Medulla oblongata (tissue), 1 donor: ENCODE data around the gene VAC14.
"Not testable (repeated sequence)": the region's sequence is repeated elsewhere in the genome, so short reads cannot be mapped to it uniquely, and the experiment has no call there.

Experiments used
- DNase-seq: peaks from one replicate; pipeline ENCODE4 v3.0.0-alpha.2; 2015; ENCODE audit errors: extremely low spot score

Gene VAC14

DNA sequence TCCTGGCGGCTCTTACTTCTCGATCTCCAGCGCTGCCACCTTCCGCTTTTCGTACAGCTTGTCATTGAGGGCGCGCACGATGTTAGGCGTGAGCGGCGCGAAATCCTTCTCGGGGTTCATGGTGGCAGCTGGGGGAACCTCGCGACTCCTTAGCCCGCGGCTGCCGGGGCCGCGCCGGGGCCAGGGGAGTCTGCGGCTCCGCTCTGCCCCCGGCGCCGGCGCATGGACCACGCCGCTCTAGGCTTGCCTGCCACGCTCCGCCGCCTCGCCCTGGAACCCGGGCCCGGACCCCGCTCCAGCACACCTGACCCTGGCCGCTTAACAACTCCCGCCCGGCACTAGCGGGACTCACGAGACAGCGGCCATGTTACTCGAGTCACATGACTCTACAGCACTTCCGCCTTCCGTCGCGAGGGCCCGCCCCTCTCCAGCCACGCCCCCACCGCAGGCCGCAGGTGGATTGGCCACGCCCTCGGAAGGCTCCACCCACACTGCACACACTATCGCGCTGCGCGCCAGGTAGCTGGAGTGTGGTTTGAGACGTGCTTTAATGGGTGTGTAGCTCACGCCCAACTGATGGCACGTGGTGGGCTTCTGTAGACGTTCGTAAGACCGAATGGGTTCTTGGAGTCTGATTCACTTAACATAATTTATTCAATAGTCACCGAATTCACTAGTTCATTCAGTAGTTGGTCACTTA is at the start of gene VAC14:
TSS of gene VAC14 (minus strand) at position 378 of the 700 bp plus-strand sequence. CDS start at position 120, 258 bp downstream.
- DNase-seq, result peak; percentile 89

GRCh38 chr16:70823498-70824118 is 22.6 kb upstream of the VAC14 start:
- not testable (repeated sequence) for DNase-seq

- not testable (repeated sequence) for DNase-seq
These were observed 21.8 kb upstream of the VAC14 start for GRCh38 chr16:70822734-70823133.

- DNase-seq, result not testable (repeated sequence)
These were observed 17.1 kb upstream of the VAC14 start for GRCh38 chr16:70818088-70818487.

DNA sequence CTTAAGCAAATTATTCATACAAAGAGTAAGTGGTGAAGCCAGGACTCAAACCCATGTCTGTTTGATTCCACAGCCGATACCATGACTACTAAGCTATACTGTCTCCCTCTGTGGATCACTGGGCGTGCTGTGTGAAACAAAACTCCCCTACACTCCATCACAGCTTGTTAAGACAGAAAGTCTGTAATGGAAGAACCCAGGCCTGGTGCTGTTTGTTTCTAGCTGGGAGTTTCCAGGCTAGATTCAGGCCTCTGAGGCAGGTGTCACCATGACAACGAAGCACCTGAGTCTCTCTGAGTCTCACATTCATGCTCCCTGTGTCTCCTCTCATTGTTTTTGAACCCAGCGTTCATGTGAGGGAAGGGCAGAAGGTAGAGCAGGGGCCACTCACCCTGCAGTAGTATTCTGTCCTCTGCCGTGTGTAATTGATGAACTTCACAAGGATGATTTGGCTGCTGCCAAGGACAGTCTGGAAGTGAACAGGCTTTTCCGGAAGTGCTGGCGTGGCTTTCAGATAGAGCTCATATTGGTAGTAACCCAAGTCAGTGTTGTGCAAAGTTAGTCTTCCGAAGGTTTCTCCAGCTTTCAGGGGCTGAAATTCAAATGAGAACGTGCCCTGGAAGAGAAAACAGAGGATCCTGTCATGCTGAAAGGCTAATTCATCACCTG is 8.6 kb upstream of the VAC14 start:
- DNase-seq, result no peak

GRCh38 chr16:70808371-70808770 is 7.4 kb upstream of the VAC14 start:
- DNase-seq, result no peak

DNA sequence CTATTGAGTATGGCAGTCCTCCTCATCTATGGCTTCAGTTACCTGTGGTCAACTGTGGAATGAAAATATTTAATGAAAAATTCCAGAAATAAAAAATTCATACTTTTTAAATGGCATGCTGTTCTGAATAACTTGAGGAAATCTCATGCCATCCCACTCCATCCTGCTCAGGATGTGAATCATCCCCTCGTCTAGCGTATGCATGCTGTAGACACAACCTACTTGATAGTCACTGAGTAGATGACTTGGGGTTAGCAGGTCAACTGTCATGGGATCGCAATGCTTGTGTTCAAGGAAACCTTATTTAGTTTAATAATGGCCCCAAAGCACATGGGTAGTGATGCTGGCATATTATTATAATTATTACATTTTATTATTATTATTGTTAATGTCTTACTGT is 4.8 kb upstream of the VAC14 start:
- no peak for DNase-seq

DNA sequence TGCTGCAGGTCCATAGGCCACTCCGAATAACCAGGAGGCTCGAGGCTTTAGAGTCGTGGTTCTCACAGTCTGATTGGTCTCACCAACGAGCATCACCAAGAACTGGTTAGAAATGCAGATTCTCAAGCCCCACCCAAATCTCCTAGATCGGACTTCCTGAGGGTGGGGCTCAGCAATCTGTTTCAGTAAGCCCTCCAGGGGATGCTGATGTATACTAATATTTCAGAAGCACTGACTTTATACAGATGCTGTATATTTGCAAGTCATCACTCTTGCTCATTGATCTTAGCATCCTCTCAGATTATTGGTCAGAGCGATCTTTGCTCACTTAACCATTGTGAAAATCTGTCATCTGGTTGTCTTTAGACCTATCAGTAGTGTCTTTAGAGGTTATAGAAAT is 4.4 kb upstream of the VAC14 start:
- no peak for DNase-seq

GRCh38 chr16:70804734-70805169 is 3.8 kb upstream of the VAC14 start:
- DNase-seq, result no peak

DNA sequence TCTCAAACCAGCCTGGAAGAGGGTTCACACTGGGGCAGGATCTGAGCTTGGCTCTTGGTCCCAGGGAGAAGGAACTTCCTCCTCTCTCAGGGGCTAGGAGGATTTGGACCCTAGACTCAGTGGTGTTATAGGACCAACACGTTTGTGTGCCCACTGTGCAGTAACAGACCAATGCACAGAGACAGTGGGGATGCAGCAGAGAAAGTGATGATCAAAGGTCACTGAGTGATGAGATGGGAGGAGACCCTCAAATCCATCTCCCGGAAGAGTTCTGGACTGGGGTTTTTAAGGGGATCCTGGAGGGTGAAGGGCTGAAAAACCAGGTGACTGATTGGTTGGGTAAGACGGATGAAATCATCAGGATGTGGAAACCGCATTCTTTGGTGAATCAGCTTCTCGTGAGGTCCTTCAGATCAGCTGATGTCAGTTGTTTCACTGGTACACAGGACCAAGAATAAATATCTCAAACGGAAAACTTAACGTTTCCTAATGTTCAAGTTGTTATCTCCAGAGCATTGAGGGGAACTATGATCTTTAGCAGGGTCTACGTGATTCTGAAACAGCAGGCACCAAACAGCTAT is 3.3 kb upstream of the VAC14 start:
- no peak for DNase-seq

DNA sequence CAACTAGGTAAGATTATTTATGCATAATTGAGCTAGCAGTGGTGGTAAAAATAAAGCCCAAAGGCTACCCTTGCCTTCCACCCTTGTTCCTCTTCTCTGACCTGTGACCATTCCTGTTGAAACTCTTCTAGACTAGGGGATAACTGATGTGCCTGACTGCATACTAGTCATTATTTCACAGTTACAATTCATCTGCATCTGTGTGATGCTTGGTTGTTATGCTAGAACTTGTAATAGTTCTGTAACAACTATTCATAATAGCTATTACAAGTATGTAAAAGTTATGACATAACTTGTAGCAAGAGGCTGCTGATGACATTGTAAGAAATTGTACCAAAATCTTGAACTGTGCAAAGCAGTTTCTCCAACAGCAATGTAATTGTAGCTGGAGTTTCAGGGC is 2.4 kb upstream of the VAC14 start:
- no peak for DNase-seq

DNA sequence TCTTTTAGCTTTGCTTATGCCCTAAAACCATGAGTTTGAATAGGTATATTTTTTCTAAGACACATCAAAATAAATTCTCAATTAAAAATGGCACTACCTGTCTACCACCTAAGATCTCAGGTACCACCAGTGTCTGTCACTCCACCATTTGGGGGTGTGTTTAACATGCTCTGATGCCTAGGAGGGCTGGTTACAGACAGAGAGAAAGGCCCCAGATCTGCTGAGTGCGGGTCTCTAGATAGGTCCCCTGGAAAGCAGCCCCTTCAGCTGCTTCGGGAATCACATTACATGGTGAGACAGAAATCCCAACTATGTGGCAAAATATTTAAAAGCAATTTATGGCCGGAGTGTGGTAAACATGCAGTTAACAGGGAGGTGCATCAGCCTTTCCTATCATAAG is 653 bp upstream of the VAC14 start:
- DNase-seq, result no peak

GRCh38 chr16:70800311-70800710 is 647 bp downstream of the VAC14 start:
- no peak for DNase-seq

- DNase-seq, result no peak
These were observed 4.7 kb downstream of the VAC14 start for GRCh38 chr16:70796301-70796700.

DNA sequence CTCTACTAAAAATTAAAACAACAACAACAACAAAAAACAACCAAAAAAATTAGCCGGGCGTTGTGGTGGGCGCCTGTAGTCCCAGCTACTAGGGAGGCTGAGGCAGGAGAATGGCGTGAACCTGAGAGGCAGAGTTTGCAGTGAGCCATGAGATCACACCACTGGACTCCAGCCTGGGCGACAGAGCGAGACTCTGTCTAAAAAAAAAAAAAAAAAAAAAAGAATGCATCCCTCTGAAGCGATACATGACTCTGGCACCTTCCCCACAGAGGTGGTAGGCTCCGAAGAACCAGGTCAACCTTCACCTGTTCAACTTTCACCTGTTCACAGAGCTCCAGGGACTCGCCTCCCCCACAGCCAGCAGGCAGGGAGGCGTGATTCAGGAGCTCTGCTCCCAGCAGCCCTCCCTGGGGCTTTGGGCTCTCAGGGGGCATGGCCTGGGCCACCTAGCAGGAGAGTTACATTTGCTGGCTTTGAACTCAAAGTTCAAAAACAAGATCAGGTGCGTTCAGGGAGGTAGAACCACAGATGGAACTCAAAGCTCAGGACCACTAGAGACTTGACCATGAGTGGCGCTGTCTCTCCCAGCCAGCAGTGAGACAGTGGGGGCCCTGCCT is 5.6 kb downstream of the VAC14 start:
- DNase-seq, result no peak

DNA sequence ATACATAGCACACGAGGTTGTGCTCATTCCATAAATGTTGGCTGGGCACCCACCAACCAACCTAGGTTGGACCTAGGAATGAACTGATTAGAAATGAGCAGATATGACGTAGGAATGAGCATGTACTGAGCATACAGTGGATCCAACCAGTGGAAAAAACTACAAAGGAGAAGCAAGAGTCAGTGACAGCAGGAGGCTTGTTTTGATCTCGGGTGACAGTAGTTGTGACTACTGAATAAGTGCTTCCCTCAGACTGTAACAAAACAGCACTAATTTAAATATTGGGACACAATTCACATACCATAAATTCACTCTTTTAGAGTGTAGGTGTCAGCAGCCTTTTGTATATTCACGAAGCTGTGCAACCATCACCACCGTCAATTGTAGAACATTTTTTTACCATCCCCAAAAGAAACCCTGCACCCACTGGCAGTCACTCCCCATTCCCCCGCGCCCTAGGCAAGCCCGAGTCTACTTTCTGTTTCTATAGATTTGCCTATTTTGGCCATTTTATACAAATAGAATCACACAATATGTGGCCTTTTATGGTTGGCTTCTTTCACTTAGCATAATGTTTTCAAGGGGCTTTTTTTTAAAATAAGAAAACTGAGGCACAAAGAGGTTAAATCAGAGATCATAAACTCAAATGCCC is 7.0 kb downstream of the VAC14 start:
- no peak for DNase-seq

DNA sequence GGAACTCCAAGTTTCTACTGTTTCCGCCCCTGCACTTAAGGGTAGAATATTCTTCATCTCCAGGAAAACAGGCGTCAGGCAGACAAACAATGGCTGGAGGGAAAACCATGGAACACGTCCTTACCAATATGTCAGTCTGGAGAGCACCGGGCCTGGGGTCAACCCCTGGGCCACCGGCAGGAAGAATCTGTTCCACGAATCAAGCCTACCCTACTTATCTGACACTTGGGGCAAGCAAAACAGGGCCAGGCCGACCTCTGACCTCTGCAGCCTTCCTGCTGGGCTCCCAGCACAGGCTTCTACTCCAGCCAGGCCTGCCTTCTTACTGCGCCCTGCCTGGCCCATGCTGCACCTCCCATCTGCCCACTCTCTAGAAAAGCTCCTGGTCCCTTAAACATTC is 10.1 kb downstream of the VAC14 start:
- no peak for DNase-seq

GRCh38 chr16:70789595-70790447 is 11.1 kb downstream of the VAC14 start:
- no peak for DNase-seq

GRCh38 chr16:70788668-70789594 is 12.0 kb downstream of the VAC14 start:
- DNase-seq, result no peak
